Measurements from ENCODE around the gene MAK. TPM values are rescaled to one million over a fixed set of nuclear protein-coding genes. Genes with fewer than 3 reads are reported as not detected.

The MAK gene, protein sequence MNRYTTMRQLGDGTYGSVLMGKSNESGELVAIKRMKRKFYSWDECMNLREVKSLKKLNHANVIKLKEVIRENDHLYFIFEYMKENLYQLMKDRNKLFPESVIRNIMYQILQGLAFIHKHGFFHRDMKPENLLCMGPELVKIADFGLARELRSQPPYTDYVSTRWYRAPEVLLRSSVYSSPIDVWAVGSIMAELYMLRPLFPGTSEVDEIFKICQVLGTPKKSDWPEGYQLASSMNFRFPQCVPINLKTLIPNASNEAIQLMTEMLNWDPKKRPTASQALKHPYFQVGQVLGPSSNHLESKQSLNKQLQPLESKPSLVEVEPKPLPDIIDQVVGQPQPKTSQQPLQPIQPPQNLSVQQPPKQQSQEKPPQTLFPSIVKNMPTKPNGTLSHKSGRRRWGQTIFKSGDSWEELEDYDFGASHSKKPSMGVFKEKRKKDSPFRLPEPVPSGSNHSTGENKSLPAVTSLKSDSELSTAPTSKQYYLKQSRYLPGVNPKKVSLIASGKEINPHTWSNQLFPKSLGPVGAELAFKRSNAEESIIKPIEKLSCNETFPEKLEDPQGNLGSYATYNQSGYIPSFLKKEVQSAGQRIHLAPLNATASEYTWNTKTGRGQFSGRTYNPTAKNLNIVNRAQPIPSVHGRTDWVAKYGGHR
- total RNA-seq (2022; extraction: Qiagen RNA extraction; ENCODE audit: low read depth), result 0.10 to 0.21 TPM (median 0.14 TPM) in 5 replicates

DNA sequence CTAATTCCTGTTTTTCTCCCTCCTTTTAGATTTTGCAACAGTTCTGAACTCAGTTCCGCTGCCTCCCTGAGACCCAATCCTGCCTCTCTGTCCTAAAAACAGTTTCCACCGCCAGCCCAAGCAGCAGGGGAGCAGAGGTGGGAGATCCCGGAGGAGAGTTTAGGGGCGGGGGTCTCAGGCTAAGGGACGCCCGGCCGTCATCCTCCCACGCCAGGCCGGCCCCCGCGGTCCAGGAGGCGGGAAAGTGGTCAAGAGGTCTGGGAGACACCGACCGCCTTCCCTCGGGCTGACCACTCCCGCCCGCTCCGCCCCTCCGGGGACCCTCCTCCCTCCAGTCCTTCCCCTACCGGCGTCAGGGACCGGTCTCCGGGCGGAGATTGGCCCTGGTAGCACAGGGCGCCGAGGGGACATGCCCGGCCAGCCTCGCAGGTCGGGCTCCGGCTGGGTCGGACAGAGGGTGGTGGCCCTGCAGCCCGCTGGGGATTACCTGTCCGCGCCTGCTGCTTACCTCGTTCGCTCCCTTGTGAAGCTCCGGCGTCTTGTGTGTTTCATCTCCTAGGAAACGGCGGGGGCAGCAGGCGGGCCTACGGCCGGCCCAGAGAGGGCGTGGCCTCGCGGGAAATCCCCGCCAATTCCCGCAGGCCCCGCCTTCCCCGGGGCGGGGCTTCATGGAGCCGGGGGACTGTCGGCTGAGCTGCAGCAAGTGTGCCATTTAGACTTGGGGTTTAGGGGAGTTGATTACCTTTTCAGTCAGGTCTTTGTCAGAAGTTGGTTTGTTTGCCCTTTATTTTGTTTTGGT, at the start of gene MAK:
Gene MAK (minus strand): TSS at position 545 of the 799 bp plus-strand sequence. CDS start 7,891 bp downstream, outside the sequence.

GRCh38 chr6:10886691-10887502, 48.6 kb upstream of the MAK start, which contains the start of gene SYCP2L:
SYCP2L (plus strand) TSS chr6:10887052; CDS start chr6:10887127, 75 bp downstream.

DNA sequence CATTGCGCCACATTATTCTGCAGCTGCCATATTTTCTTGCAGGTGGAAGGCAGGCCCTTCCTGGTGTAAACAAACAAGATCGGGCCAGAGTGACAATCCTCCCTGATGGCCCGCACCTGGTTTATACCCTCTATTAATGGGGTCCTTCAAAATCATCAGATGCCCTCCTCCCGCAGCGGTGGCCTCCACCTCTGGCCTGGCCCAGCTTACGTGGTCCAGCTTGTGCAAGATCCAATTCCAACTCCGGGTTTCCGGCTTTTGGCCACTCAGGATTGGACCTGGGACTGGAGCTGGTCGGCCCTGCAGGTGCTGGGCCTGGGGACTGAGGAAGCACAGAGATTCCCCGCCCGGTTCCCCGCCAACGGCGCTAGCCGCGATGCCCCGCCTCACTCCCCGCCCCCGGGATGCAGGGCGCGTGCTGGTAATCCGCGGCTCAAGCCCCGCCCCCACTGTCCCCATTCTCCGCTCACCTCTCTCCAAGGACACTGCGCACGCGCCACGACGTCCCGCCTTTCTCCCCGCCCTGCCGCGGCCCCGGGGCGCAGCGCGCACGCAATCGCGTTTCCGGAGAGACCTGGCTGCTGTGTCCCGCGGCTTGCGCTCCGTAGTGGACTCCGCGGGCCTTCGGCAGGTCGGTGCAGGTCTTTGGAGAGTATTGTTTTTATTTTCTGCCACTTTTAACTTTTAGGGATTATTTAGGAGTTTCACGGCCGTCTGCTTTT, 90.9 kb downstream of the MAK start, which contains the start of gene TMEM14B:
Gene TMEM14B (plus strand): TSS at position 555 of the 722 bp plus-strand sequence. CDS start 1,441 bp downstream, outside the sequence.

GRCh38 chr6:10722820-10723566, 115.3 kb downstream of the MAK start, which contains the start of gene TMEM14C:
TMEM14C (plus strand) TSS chr6:10723070; CDS start chr6:10724614, 1,544 bp downstream.

Other genes starting within 250 kb of the MAK start
- gene C6orf52, start 143.9 kb downstream of the MAK start, total RNA-seq (2022; extraction: Qiagen RNA extraction; ENCODE audit: low read depth), result 1.2 to 2.3 TPM (median 2.1 TPM) in 5 replicates
- gene PAK1IP1, start 143.6 kb downstream of the MAK start, total RNA-seq (2022; extraction: Qiagen RNA extraction; ENCODE audit: low read depth), result 18.8 to 24.5 TPM (median 22.0 TPM) in 5 replicates
- 138 to 158 TPM (median 155 TPM) in 5 replicates for gene TMEM14C, start 115.5 kb downstream of the MAK start, total RNA-seq (2022; extraction: Qiagen RNA extraction; ENCODE audit: low read depth)
- gene TMEM14B, start 90.7 kb downstream of the MAK start, total RNA-seq (2022; extraction: Qiagen RNA extraction; ENCODE audit: low read depth), result 134 to 154 TPM (median 143 TPM) in 5 replicates
- gene GCM2, start 43.5 kb upstream of the MAK start, total RNA-seq (2022; extraction: Qiagen RNA extraction; ENCODE audit: low read depth), result not detected in 5 replicates
- gene SYCP2L, start 48.5 kb upstream of the MAK start, total RNA-seq (2022; extraction: Qiagen RNA extraction; ENCODE audit: low read depth), result 1.4 to 2.6 TPM (median 1.6 TPM) in 5 replicates
- gene ELOVL2, start 205.8 kb upstream of the MAK start, total RNA-seq (2022; extraction: Qiagen RNA extraction; ENCODE audit: low read depth), result 3.7 to 7.6 TPM (median 7.6 TPM) in 5 replicates

Measured in A549 treated with RU486 at 1 μM for 4 hours (cell line).